Natural killer cell (primary cell): ENCODE data around the gene LNPK. TPM values are rescaled to one million over a fixed set of nuclear protein-coding genes. Genes with fewer than 3 reads are reported as not detected.

Experiments used
- ATAC-seq, 3 donors: fragments of 150-1000 bp in 2 of 3; fragments of 200-7000 bp in 1 of 3; cut with Tn5 transposase; 1 replicate in 1 of 3; 2 replicates in 2 of 3; pipeline ENCODE4 v1.10.0; 2021; ENCODE audit warnings: mild to moderate bottlenecking in 2 of 3, moderate library complexity in 2 of 3
- DNase-seq, 2 donors: peaks; one replicate each; pipeline versions ENCODE4 v3.0.0 to v3.0.0-alpha.2; 2013 to 2021; ENCODE audit warnings: mixed read lengths in 1 of 2
- H3K27ac ChIP-seq: one replicate; pipeline ENCODE4 v1.5.1; 2013; ENCODE audit warnings: mild to moderate bottlenecking, low read length
- H3K27me3 ChIP-seq: one replicate; pipeline ENCODE4 v1.6.1; 2013; ENCODE audit warnings: low read length; ENCODE audit not compliant: control insufficient read depth, insufficient read depth
- H3K36me3 ChIP-seq: one replicate; pipeline ENCODE4 v1.6.1; 2013; ENCODE audit warnings: low read length; ENCODE audit not compliant: control insufficient read depth, insufficient read depth
- H3K4me1 ChIP-seq: one replicate; pipeline ENCODE4 v1.6.1; 2013; ENCODE audit warnings: low read length; ENCODE audit not compliant: control insufficient read depth, insufficient read depth
- H3K4me3 ChIP-seq: one replicate; pipeline ENCODE4 v1.5.1; 2013; ENCODE audit warnings: low read length
- H3K9me3 ChIP-seq: one replicate; pipeline ENCODE4 v1.6.1; 2013; ENCODE audit warnings: low read length; ENCODE audit not compliant: control insufficient read depth, insufficient read depth
- H3K27ac Mint-ChIP-seq, 2 donors: one replicate each; pipeline ENCODE4 v1.8.0; 2022; ENCODE audit warnings: mild to moderate bottlenecking in 2 of 2, mixed read lengths in 2 of 2, moderate library complexity in 1 of 2
- H3K27me3 Mint-ChIP-seq, 2 donors: one replicate each; pipeline ENCODE4 v1.8.0; 2022; ENCODE audit warnings: low read depth in 2 of 2, mixed read lengths in 2 of 2
- H3K36me3 Mint-ChIP-seq: one replicate; pipeline ENCODE4 v1.8.0; 2022; ENCODE audit warnings: mixed read lengths
- H3K4me1 Mint-ChIP-seq, 2 donors: one replicate each; pipeline ENCODE4 v1.8.0; 2022; ENCODE audit warnings: mixed read lengths in 2 of 2
- H3K4me3 Mint-ChIP-seq: one replicate; pipeline ENCODE4 v1.8.0; 2022; ENCODE audit warnings: mild to moderate bottlenecking, moderate library complexity, mixed read lengths
- H3K9me3 Mint-ChIP-seq, 2 donors: one replicate each; pipeline ENCODE4 v1.8.0; 2022; ENCODE audit warnings: mixed read lengths in 2 of 2
- WGBS: methylation state at CpG from one replicate; pipeline ENCODE4 v1.1.7; 2013; ENCODE audit warnings: missing lambda C conversion rate; ENCODE audit not compliant: insufficient coverage; 5-methylcytosine and 5-hydroxymethylcytosine counted together
- intact Hi-C: fragments of 100-400 bp; cut with micrococcal nuclease; formaldehyde crosslinking; loops from one replicate; pipeline ENCODE4 v1.14.2; 2022
- total RNA-seq, 4 donors: library from RNA; stranded (reverse); fragments of 120-200 nt in 1 of 4; gene quantifications; one replicate each; pipeline versions ENCODE4 v1.2.3 to v1.2.4, GENCODE V29; 2013 to 2022
- TF ChIP-seq, protein P1 (sequence below): fragments of 200-600 bp; IDR thresholded peaks from one replicate; pipeline ENCODE4 v1.8.0; 2022; ENCODE audit warnings: antibody characterized with exemption

LNPK gene
- total RNA-seq, 3 donors from 2014 or later (not counting 1 experiment from before 2014, with no cell fraction given) = 23.9 to 29.9 (median 29.1) TPM

GRCh38 chr2:175947073-175947472, 55.0 kb downstream of the LNPK start:
- Mint-ChIP-seq H3K36me3 (peaks cover 5% of the 10 kb centered on the region), H3K27ac (no peak overlapping the region)

GRCh38 chr2:175941699-175942098, 60.4 kb downstream of the LNPK start:
- H3K4me1 ChIP-seq = no peaks in the 10 kb centered on the region
- ATAC-seq (no peak), DNase-seq (no peak)
- peaks cover 13% of the 10 kb centered on the region for H3K36me3 ChIP-seq
- no peaks in the 10 kb centered on the region for H3K9me3 ChIP-seq
- Mint-ChIP-seq H3K9me3 (no peaks in the 10 kb centered on the region), H3K36me3 (peaks cover 18% of the 10 kb centered on the region), H3K27me3 (no peaks in the 10 kb centered on the region), H3K4me1 (peaks cover 0 to 5% of the 10 kb centered on the region in 2 donors), H3K27ac (no peak overlapping the region), H3K4me3 (no peak overlapping the region)
- H3K4me3 ChIP-seq = no peak overlapping the region
- no peaks in the 10 kb centered on the region for H3K27me3 ChIP-seq
- H3K27ac ChIP-seq = no peak overlapping the region
- intact Hi-C loops = no loop called here
- no CpG with 5 or more reads among the region's 3 CpGs for WGBS
- TF ChIP-seq, protein P1, sequence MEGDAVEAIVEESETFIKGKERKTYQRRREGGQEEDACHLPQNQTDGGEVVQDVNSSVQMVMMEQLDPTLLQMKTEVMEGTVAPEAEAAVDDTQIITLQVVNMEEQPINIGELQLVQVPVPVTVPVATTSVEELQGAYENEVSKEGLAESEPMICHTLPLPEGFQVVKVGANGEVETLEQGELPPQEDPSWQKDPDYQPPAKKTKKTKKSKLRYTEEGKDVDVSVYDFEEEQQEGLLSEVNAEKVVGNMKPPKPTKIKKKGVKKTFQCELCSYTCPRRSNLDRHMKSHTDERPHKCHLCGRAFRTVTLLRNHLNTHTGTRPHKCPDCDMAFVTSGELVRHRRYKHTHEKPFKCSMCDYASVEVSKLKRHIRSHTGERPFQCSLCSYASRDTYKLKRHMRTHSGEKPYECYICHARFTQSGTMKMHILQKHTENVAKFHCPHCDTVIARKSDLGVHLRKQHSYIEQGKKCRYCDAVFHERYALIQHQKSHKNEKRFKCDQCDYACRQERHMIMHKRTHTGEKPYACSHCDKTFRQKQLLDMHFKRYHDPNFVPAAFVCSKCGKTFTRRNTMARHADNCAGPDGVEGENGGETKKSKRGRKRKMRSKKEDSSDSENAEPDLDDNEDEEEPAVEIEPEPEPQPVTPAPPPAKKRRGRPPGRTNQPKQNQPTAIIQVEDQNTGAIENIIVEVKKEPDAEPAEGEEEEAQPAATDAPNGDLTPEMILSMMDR = no peak

More at GRCh38 chr2:175947073-175947472, 55.0 kb downstream of the LNPK start:
- Histone ChIP-seq H3K4me1 (no peaks in the 10 kb centered on the region), H3K27ac (no peak overlapping the region), H3K9me3 (no peaks in the 10 kb centered on the region), H3K4me3 (no peak overlapping the region), H3K36me3 (peaks cover 11% of the 10 kb centered on the region), H3K27me3 (no peaks in the 10 kb centered on the region)
- no peaks in the 10 kb centered on the region for H3K4me1 Mint-ChIP-seq
- H3K27me3 Mint-ChIP-seq = no peaks in the 10 kb centered on the region
- ATAC-seq (no peak), DNase-seq (no peak)
- TF ChIP-seq, protein P1 = no peak
- intact Hi-C loops = no loop called here
- H3K4me3 Mint-ChIP-seq = no peak overlapping the region
- H3K9me3 Mint-ChIP-seq = no peaks in the 10 kb centered on the region
- 100% methylated on average over 1 of the region's 1 CpG for WGBS

GRCh38 chr2:175937216-175937615, 64.9 kb downstream of the LNPK start:
- Mint-ChIP-seq H3K27ac (no peak overlapping the region), H3K9me3 (no peaks in the 10 kb centered on the region), H3K4me1 (peaks cover 0 to 5% of the 10 kb centered on the region in 2 donors), H3K27me3 (no peaks in the 10 kb centered on the region), H3K4me3 (no peak overlapping the region), H3K36me3 (peaks cover 25% of the 10 kb centered on the region)
- H3K4me3 ChIP-seq = no peak overlapping the region
- no peaks in the 10 kb centered on the region for H3K27me3 ChIP-seq
- no peaks in the 10 kb centered on the region for H3K9me3 ChIP-seq
- no peaks in the 10 kb centered on the region for H3K4me1 ChIP-seq
- intact Hi-C loops = no loop called here
- TF ChIP-seq, protein P1 = no peak
- ATAC-seq (no peak), DNase-seq (no peak)
- no peak overlapping the region for H3K27ac ChIP-seq
- peaks cover 22% of the 10 kb centered on the region for H3K36me3 ChIP-seq
- 100% methylated on average over 1 of the region's 2 CpGs for WGBS
